ENCODE data around the gene POU6F1. TPM values are rescaled to one million over a fixed set of nuclear protein-coding genes. Genes with fewer than 3 reads are reported as not detected.

Gene POU6F1
- total RNA-seq, 1 experiment from 2014 or later, result 13.3 TPM

DNA sequence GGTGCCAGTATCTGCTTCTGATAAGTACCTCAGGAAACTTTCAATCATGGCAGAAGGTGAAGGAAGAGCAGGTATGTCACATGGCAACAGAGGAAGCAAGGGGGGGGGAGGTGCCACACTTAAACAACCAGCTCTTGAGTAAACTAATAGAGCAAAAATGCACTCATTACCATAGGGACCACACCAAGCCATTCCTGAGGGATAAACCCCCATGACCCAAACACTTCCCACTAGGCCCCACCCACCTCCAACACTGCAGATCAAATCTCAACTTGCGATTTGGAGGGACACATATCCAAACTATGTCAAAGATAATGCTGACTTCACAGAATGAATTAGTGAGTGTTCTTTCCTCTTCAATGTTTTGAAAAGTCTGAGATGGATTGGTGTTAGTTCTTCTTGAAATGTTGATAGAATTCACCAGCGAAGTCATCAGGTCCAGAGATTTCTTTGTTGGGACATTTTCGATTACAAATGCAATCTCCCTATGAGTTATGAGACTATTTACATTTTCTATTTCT lies 61.6 kb downstream of the POU6F1 start:
- Mint-ChIP-seq H3K4me3 (no peak overlapping the region), H3K36me3 (ENCODE audit: insufficient read depth in 1 of 3, low read depth in 3 of 3) (peaks cover 0 to 4% (median 0%) of the 10 kb centered on the region in 3 experiments; a peak in 1 of 7 replicates), H3K9me3 (no peaks in the 10 kb centered on the region), H3K4me1 (peaks cover 5 to 11% of the 10 kb centered on the region in 2 experiments; a peak in 3 of 4 replicates), H3K27ac (no peak overlapping the region), H3K27me3 (ENCODE audit: low read depth) (no peaks in the 10 kb centered on the region)
- H4K5ac ChIP-seq (ENCODE audit: insufficient read length, low read depth, low read length), result no peak overlapping the region
- no peak overlapping the region for H2BK5ac ChIP-seq (ENCODE audit: insufficient read length, low read length)
- no peaks in the 10 kb centered on the region for H3K4me1 ChIP-seq (ENCODE audit: insufficient read depth, low read length)
- no peaks in the 10 kb centered on the region for H4K20me1 ChIP-seq (ENCODE audit: control insufficient read depth, insufficient read depth, insufficient read length)
- H2BK12ac ChIP-seq (ENCODE audit: insufficient read length, low read depth, low read length), result no peak overlapping the region
- no peak overlapping the region for H2AFZ ChIP-seq (ENCODE audit: low read length)
- no peaks in the 10 kb centered on the region for H3K9me3 ChIP-seq (ENCODE audit: control insufficient read depth, low read depth, low read length)
- H3K27me3 ChIP-seq (ENCODE audit: insufficient read depth, low read length), result no peaks in the 10 kb centered on the region
- H3K23me2 ChIP-seq (ENCODE audit: insufficient read length, low read depth, low read length, poor library complexity, severe bottlenecking), result no peaks in the 10 kb centered on the region
- peaks cover 5% of the 10 kb centered on the region for H3K79me2 ChIP-seq (ENCODE audit: insufficient read depth, low read length)
- no peak overlapping the region for H4K8ac ChIP-seq (replicated peaks; ENCODE audit: insufficient read length, low read depth, low read length)
- H3K79me1 ChIP-seq (ENCODE audit: insufficient read depth, low read depth, low read length, poor library complexity, severe bottlenecking), result peaks cover 8% of the 10 kb centered on the region
- no peak overlapping the region for H3K14ac ChIP-seq (ENCODE audit: insufficient read depth, low read length)
- H4K91ac ChIP-seq (ENCODE audit: insufficient read length, low read depth, low read length), result no peak overlapping the region
- no peak overlapping the region for H2BK20ac ChIP-seq (ENCODE audit: low read depth, low read length, poor library complexity, severe bottlenecking)
- H2BK15ac ChIP-seq (ENCODE audit: low read depth, low read length), result no peak overlapping the region
- no peak overlapping the region for H3K4me2 ChIP-seq (ENCODE audit: insufficient read depth, insufficient read length, low read length)
- no peak overlapping the region for H2BK120ac ChIP-seq (ENCODE audit: low read depth, low read length, poor library complexity, severe bottlenecking)
- no CpG with 5 or more reads among the region's 3 CpGs for WGBS (ENCODE audit: extremely low coverage, insufficient read length, low lambda C conversion rate)
- no peak overlapping the region for H3K18ac ChIP-seq (ENCODE audit: insufficient read length, low read depth, low read length)
- H2AK5ac ChIP-seq (ENCODE audit: insufficient read length, low read length), result no peak overlapping the region
- H3K23ac ChIP-seq (ENCODE audit: insufficient read length, low read depth, low read length), result no peak overlapping the region
- TF ChIP-seq, protein P1, sequence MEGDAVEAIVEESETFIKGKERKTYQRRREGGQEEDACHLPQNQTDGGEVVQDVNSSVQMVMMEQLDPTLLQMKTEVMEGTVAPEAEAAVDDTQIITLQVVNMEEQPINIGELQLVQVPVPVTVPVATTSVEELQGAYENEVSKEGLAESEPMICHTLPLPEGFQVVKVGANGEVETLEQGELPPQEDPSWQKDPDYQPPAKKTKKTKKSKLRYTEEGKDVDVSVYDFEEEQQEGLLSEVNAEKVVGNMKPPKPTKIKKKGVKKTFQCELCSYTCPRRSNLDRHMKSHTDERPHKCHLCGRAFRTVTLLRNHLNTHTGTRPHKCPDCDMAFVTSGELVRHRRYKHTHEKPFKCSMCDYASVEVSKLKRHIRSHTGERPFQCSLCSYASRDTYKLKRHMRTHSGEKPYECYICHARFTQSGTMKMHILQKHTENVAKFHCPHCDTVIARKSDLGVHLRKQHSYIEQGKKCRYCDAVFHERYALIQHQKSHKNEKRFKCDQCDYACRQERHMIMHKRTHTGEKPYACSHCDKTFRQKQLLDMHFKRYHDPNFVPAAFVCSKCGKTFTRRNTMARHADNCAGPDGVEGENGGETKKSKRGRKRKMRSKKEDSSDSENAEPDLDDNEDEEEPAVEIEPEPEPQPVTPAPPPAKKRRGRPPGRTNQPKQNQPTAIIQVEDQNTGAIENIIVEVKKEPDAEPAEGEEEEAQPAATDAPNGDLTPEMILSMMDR (conservative IDR thresholded peaks at IDR 0.05), result no peak
- H3T11ph ChIP-seq (ENCODE audit: low read length), result no peak overlapping the region
- no peak for DNase-seq
- H3K27ac ChIP-seq (ENCODE audit: insufficient read length, low read depth, low read length), result no peak overlapping the region
- H3K56ac ChIP-seq (ENCODE audit: insufficient read length, low read depth, low read length), result no peak overlapping the region
- no peak overlapping the region for H3K9ac ChIP-seq (ENCODE audit: extremely low read depth, insufficient read length, low read length)
- H3K4ac ChIP-seq (ENCODE audit: low read depth, low read length), result no peak overlapping the region

All from H9 (cell line).